Stimulated activated CD4-positive, alpha-beta T cell treated with anti-CD3 and anti-CD28 coated beads, Interleukin-15, amount 100 ng/mL, for 48 hours (primary cell): ENCODE data around the gene NAV2.

ENCODE experiments used
- DNase-seq, 2 donors: peaks; one replicate each; pipeline ENCODE4 v3.0.0-alpha.2; 2020; ENCODE audit warnings: low read depth in 2 of 2

The NAV2 gene

DNA sequence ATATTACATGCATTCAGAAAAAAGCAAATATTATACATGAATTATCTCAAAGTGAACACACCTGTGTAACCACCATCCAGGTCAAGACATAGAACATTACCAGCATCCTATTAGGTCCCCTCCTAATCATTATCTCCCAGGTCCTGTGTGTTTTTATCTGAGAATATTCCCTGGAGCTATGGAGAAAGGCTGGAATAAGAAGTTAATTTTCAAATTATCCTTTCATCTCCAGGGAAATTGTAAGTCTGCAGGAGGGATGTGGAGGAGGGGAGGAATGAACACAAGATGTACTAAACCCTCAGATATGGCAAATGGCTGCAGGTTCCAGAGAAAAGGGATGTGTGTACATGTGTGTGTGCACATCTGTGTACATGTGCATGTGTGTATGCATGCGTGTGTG is 25.2 kb upstream of the NAV2 start:
- no peak for DNase-seq

DNA sequence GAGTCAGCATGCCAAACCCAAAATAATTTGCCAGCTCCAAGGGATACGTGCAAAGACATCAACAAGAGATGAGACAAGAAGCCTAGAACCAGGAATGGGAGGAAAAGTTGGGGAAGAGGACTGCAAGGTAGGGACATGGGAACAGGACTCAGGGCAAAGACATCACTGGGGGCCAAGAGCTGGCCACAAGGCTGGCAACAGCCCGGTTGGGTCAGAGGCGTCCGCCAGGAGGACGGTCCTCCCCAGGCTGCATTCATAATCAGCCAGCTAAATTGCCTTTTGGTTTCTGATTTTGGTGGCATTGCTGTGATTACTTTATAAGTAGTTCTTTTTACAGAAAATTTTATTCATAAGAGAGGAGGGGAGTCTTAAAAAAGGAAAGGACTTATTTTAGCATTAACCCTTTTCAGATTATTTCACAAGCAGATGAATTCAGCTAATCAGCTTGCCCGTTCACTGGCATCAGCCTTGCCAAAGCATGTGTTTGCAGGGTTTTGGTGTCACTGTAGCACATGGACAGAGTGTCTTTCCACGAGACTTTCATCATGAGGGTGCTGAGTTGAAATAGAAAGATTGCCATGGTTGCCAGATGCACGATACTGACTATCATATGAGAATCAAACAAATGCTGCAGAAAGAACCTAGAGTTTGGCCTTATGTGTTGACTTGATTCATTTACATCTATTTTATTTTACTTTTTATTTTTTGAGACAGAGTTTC is 23.2 kb upstream of the NAV2 start:
- DNase-seq: no peak

DNA sequence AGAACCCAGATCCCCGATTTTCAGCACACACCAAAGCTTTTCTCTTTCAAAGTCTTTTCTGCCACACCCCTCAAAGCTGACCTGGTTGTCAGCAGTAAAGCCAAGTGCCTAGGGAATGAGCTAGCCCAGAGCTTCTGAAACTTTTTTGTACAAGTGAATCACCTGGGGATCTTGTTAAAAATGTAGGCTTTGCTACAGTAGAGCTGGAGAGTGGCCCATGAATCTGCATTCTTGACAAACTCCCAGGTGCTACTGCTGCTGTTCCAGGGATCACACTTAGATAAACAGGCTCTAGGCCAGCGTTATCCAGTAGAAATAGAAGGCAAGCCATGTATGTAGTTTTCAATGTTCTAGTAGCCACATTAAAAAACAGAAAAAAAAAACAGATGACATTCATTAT is 21.8 kb upstream of the NAV2 start:
- no peak for DNase-seq

DNA sequence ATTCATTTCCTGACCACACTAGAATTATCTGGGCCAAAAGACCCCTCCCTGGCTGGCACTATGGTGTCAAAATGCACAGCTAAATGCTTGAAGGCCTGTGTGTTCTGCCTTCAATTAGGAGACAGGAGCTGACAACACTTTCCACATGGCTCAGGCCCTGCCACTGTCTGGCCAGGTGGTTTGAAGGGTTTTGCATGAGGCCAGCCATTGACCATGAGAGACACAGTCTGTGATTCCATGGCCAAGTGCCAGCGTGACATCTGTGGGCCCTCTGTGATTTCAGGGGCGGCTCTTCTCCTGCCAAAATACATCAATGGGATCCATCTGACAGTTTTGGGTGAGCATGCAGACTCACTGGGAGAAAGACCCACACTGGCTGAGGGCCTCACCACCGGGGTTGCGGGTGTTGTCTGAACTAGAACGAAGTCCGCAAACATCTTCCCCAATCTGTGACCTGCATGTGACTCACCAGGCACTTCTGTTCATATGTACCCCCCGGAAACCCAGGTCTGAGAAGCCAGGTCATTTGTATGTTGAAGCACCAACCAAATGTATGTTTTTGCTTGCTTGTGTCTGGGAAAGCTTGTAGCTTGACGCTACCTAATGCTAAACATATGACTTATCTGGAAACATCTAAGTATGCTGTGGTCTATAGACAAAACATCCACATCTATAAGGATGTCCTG is 20.7 kb upstream of the NAV2 start:
- no peak for DNase-seq

DNA sequence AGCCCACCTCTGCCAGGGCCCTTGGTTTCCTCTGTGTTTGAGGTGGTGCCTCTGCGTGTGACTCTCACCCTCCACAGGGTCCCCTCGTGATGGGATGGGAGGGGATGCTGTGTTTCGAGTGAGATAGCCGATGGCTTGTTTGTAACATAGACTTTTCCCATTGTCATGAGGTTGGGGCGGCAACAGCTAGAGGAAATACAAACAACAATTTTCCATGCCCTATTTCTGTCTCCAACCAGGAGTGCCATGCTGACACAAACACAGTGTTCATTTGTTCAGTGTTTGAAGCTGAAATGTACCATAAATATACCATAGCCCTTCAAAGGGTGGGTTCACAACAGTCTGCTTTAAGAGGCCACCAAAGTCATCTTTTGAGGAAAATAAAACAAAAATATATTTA is 19.5 kb upstream of the NAV2 start:
- no peak for DNase-seq

DNA sequence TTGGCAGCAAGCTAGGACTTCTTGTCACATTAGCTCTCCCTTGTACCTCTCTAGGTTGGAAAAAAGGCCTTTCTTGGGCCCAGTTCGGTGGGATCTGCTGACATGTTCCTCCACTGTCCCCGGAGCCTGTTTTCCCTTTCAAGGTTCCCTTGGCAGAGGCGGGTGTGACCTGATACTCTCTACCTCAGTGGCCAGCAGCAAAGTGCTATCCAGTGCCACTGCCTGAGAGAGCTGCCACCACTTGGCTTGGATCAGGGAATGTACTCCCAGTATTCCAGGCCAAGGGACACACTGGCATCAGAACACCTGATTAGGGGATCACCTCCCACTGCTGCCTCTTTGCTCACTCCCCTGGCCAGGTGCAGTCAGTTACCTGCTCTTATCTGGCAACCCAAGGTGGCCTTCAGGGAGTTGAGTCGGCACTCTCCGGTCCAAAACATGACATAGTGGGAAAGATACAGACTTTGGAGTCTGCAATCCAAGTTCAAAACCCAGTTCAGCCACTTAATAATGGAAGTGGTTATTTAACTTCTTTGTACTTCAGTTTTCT is 17.8 kb upstream of the NAV2 start:
- DNase-seq: no peak

DNA sequence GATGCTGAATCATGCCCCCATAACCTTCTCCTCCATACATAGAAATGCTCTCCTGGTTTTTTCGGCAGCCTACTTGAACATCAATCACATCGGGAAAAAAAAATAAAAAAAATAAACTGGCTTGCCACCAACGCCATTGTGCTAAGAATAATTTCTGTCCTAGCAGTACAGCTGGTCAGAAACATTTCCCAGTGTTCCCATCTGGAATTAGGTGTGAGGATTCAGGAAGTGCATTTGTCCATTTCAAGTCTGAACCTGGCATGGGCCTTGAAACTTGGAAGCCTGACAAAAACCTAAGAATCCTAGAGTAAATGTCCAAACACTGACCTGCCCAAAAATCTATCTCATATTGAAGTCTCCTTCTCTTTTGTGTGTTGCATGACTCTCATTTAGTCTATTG is 16.6 kb upstream of the NAV2 start:
- no peak for DNase-seq

DNA sequence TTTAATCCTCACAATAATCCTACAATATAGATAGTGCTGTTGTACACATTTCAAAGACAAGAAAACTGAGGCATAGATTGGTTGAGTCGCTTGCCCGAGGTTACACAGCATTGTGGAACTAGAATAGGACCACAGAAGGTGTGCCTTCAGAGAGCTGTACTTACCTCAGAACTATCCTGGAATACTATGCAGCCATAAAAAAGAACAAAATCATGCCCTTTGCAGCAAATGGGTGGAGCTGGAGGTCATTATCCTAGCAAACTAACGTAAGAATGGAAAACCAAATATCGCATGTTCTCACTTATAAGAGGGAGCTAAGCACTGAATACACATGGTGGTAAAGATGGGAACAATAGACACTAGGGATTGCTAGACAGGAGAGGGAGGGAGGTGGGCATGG is 15.7 kb upstream of the NAV2 start:
- DNase-seq: no peak

DNA sequence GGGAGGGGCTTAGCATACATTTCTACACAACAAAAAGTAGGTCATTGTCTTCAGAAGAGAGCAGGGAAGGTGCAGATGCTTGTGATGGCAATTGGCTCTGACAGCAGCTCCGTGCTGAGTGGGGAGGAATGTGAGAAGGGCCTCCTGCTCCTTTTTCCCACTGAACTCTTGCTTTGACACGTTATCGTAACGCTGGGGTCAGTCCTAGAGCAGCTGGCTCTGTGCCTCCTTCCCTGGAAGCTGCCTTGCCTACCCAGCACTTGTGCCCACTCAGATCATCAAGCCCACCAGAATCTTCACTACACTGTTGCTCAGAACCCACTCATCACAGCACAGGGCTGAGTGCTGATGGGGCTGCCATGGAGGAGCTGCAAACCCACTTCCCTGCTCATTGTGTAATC is 14.9 kb upstream of the NAV2 start:
- DNase-seq: no peak

DNA sequence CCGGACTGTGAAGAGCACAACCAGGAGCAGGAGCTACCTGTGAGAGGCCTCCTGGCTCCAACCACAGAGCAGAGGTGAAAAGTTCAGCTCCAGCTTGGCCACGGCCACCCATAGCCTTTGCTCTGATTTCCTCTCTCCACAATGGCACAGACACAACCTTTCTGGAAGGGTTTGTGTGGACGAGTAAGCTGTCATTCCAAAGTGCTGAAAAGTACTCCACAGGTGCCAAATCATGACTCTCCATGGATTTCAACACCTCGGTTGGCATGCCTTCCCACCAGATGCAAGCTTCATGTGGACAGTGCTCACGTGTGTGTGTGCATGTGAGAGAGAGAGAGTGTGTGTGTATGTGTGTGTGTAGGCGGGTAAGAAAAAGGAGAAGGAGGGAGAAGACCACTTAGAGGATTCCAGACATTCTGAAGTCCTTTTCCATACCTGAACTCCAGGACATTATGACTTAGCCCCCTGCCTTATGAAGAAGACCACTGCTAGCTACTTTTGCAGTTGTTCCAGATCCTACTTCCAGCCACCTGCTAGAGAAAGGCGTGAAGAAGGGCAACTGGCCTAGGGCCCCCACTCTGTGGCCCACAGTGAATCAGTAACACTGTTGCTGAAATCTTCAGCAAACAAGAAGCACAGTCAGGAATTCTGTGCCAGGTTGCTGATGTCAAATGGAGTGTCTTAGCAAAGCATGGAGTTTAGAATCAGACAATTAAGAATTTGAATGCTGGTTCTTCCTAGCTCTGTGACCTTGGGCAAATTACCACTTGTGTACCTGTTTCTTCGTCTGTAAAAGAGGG is 13.9 kb upstream of the NAV2 start:
- DNase-seq: no peak

DNA sequence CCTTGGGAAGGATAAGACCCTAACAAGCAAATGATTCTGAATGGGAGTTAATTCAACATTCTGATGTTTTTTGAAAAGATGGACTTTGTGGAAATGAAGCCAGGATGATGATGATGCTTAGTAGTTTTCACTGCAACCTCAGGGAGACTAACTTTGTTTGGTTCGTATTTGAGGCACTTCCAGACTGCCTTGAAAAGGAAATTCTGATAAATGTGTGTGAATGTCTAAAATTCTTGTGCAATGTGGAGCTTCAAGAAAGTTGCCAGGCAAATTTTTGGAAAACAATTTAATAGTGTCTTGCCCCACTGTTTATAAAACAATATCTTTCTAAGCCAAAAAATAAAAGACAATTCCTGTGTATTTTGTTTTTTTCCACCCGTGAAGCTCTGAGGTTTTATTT is 11.2 kb upstream of the NAV2 start:
- no peak for DNase-seq

DNA sequence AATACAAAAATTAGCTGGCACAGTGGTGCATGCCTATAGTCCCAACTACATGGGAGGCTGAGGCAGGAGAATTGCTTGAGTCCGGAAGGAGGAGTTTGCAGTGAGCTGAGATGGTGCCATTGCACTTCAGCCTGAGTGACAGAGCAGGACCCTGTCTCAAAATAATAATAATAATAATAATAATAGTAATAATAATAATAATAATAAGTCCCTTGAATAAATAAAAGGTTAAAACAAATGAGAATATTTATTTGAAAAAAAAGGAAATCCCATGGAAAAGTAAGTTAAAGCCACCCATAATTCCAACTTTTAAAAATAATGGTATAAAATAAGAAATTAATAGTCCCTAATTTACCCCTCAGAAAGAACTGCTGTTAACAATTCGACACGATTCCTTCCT is 10.0 kb upstream of the NAV2 start:
- no peak for DNase-seq

DNA sequence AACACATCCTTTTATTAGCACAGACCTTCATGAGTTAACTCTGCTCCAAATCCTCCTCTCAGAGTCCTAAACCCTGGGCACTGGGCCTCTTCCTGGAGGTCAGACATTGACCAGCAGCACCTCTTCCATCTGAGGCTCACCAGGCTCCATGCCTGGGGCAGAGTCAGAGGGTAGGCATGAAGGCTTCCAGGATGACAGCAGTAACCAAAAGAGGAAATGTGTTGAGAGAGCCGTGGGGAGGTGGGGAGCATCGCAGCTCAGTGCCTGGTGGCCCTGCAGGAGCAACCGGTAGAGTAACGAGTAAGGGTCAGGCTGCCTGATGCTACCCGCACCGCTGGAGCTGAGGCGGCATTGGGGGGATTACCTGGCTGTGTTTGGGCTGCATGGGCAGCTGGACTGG is 9.4 kb upstream of the NAV2 start:
- no peak for DNase-seq

DNA sequence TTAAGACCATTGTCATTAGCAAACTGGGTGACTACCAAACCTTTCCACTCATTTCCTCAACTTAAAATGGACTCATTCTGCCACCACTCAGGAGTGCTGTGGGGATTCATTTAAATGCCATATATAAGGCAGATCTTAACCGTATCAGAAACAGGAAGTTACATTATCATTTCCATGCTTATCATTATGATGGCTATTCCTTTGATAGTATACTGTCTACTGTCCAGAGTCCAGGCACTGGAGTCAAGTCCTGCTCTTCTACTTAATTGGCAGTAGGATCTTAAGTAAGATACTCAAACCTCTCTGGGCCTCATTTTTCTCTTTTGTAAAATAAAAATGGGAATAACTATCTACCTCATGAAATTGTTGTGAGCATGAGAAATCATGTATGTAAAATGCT is 8.4 kb upstream of the NAV2 start:
- DNase-seq: no peak

DNA sequence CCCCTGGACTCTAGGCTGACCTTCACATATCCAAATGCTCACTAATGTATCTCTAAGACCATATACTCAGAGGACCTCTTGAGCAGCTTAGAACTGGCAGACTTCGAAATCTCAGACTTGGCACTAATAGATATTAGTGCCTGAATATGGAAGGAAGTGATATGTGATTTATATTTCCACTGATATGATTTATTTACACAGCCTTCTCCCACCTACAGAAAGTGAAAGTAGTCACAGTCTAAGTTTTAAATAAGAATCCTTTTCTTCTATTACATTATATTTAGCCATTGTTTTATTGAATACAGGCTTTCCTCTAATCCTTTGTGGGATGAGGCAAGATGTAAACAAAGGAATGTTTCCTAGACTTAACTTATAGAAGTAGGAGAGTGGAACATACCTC is 6.7 kb upstream of the NAV2 start:
- no peak for DNase-seq

DNA sequence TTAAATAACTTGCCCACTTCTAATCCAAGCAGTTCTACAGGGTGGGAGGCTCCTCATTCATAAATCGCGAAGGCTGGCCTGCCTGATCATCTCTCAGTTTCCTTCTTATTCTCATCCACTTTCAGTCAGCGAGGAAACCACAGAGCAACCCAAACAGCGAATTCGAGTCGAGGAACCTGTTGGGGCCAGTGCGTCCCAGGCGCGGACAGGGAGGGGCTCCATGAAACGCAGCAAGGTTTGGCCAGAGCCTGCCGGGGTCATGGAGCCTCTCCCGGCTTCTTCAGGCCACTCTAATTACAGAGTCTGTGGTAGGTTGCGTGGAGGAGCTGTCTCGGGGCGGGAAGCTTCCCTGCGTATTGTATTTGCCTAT is 741 bp upstream of the NAV2 start:
- DNase-seq: peak in 1 of 2 donors; percentile 4

DNA sequence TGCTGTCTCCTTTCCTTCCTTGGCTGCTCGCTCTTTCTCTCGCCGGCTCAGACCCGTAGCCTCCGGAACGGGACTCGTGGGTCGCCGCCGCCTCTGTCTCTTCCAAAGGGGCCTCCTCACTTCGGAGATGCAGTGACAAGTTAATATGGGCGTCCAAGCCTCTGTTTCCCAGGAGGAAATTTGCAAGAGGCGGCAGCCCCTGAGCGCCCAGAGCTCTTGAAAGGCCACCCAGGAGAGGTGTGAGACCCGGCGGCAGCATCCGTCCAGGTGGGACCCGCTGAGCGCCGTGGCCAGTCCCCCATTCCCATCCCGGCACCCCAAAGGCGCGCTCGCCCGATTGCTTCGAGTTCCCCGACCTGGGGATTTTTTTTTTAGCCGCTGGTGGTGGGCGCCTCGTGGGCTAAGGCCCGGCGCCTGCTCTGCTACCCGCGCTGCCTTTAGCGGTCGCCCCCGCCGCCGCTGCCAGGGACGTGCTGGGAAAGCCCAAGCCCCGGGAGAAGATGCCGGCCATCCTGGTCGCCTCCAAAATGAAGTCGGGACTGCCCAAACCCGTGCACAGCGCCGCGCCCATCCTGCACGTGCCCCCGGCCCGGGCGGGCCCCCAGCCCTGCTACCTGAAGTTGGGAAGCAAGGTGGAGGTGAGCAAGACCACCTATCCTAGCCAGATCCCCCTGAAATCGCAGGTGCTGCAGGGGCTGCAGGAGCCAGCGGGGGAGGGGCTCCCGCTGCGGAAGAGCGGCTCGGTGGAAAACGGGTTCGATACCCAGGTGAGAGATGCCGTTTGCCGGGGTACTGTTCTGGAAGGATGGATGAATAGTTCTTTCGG is 772 bp downstream of the NAV2 start:
- DNase-seq: no peak

DNA sequence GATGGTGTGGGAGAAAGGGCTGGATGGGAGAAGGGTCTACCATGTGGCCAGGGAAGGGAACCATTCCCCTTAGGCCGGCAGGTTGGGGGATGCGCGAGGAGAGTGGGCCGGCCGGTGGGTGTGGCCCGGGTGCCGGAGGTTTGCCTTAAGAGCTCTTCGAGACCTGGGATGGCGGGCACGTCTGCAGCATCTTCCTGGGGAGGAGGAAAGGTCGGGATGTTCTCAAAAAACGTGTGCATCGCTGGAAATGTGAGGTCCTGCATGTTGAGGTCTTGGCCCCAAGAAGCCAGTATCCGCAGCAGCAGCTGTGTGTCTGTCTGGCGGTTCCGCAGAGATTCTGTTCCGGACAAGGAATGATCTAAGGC is 1.4 kb downstream of the NAV2 start:
- DNase-seq: no peak

DNA sequence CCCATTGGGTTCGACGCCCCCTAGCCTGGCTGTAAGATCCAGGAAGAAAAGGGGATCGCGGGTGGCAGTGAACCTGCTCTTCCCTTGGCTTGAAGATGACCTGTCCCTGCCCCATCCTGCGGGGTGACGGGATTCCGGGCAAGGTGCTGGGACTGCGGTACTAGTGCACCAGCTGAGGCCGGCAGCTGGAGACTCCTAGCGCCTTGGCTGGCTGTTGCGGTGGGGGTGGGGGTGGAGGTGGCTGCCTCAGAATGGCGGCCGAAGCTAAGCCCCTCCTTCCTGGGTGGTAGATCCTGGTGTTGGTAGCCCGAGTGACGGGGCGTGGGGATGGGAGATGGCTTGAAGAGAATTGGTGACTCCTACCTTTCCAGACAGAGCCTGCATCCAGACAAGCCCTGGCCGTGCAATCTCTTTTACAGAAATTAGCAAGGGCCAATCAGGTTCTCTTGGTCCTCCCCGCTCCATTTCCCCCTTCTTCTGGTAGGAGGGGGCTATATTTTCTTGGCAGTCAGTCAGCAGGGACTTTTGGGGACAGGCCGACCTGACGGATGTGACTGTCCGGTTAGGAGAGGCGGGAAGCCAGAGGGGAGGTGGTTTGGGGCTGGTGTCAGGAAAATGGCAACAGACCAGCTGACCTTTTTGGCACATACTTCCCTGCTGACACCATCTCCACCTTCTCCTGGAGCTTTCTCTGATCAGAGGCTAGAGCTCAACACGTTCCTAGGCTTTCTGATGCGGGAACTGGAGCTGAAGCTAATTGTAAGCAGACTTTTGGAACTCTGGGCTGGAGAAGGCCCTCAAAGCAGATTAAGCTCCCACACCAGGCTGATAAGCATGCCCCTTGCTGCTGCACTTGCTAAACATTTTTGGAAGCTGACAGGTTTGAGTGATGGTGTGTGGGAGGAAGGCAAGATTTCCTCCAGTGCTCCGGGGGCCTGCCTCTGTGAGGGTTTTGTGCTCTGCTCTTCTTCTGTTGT is 2.0 kb downstream of the NAV2 start:
- no peak for DNase-seq

DNA sequence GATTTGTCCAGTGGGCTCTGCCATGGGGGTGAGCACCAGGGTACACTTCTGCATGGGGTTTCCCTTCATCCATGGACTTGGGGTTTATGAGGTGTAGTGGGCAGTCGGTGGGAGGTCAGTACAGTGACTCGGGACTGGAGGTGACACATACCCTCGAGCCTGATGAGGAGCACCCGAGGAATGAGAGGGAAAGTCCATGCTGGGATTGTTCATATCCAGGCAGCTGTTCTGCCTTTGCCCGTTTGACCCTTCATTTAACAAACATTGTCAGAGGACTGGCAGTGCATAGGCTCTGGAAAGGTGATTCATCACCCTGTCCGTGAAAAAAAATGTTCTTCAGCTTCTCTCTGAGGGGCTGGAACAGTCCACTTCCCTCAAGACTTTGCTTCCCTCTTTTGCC is 2.7 kb downstream of the NAV2 start:
- no peak for DNase-seq

DNA sequence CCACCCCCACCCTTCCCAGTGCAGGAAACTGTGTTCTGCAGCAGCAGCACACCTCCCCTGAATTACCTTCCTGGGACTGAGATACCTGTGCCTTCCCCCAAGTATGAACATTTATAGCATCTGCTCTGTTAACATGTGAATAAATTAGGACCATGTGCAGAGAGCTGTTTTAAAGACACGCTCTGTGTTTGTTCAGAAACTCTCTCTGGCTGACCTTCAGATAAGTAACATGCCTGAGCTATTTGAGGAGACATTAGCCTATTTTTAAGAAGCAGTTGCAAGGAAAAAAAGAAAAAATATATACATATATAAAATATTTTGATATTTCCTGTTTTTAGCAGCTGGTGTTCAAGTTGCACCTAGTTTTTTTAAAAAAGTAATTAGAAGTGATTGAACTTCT is 5.4 kb downstream of the NAV2 start:
- DNase-seq: no peak
